HG03045 (cell line): Measurements from ENCODE around the gene AFF4.
"Not testable (repeated sequence)": the region's sequence is repeated elsewhere in the genome, so short reads cannot be mapped to it uniquely, and the experiment has no call there.

Source experiments
- ATAC-seq: cut with Tn5 transposase; IDR thresholded peaks from one replicate; pipeline ENCODE4 v1.9.1; 2021; ENCODE audit warnings: mild to moderate bottlenecking, moderate library complexity; ENCODE audit not compliant: unreplicated experiment

Gene AFF4

DNA sequence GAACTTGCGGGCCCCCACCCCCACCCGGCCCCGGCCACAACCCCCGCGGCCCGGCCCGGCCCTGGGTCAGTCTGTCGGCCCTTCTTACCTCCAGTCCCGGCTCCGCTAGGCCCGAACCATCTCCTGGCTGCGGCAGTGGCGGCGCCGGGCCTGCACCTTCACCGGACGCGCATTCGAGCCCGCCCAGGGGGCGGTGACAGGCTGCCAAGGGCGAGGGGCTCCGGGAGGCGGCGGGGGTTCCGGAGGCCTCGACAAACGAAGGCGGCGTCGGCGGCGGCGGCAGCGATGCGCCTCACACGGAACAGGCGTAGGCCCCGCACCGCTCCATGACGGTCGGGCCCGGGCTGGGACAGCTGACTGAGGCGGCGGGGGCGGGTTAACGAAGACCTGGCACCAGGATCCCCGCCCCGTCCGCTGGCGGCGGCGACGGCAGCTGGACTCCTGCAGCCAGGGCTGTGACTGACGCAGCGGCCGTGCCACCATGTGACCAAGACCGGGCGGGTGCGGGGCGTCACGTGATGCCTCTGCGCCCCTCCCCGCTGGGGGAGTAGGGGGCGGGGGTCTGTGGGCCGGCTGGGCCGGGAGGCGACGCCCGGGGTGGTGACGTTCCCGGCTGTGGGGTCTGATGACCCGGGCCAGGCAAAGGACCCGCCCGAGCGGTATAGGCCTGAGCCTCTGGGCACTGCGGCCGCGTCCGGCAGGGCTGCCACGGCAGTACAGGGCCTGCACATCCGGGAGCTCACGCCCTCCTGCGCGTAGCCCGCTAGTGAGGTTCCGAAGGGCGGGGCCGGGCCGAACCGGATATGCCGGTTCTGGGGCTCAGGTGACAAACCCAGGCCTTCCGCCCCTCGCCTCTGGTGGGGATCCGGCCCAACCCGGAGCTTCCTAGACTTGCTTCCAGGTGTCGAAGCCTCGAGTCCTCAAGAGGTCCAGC lies at the start of gene AFF4:
AFF4 (minus strand) TSS at position 464 of the 934 bp plus-strand sequence. CDS start 26,445 bp downstream, outside the sequence.
- peak; percentile 95 for ATAC-seq

GRCh38 chr5:133008455-133008854 lies 45.0 kb upstream of the AFF4 start:
- ATAC-seq = not testable (repeated sequence)

DNA sequence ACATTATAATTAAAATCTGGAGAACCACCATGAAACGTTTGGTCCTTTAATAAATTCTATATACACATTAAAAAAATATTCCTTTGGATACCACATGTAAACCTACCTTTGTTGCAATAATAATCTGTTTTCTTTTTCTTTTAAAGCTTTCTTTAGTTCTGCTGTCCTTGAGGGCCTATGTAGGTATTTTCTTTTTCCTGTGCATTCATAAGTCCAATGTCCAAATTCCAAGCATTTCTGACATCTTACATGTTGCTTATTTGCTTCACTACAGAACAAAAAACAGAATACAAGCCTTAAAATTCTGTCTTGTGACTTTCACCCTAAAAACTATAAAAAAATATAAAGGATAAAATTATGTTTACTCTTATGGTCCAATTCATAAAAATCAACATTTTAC lies 43.2 kb upstream of the AFF4 start:
- no peak for ATAC-seq

DNA sequence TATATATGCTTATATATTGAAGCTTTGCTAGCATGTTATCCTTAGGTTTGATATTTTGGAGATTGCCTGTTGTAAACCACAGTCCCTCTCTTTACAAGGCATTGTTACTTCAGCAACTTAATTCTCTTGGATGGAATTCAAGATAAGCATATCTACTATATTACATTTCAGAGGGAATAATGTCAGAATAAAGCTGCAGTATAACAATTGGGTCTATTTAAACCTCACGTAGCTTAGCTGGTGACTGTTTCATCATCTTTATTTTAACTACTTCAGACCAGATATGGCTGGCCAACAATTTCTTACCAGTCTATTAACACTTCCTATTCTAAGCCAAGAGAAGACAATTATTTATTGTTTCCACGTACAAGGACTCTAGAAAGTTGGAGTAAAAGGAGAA lies 35.8 kb upstream of the AFF4 start:
- ATAC-seq = no peak

- ATAC-seq = no peak
Measured at GRCh38 chr5:132998556-132998955, 35.1 kb upstream of the AFF4 start.

DNA sequence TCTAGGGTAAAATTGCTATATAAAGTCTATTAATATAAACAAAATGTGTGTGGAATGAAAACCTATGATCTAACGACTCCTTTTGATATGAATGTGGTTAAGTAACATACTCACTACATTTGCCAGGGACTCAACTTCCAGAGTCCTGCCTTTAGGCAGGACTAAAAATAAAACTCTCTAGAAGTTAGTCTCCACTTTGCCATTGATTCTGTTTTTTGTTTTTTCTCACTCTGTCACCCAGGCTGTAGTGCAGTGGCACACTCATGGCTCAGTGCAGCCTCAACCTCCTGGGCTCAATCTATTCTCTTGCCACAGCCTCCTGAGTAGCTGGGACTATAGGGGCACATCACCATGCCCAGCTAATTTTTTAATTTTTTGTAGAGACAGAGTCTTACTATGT lies 32.9 kb upstream of the AFF4 start:
- no peak for ATAC-seq

DNA sequence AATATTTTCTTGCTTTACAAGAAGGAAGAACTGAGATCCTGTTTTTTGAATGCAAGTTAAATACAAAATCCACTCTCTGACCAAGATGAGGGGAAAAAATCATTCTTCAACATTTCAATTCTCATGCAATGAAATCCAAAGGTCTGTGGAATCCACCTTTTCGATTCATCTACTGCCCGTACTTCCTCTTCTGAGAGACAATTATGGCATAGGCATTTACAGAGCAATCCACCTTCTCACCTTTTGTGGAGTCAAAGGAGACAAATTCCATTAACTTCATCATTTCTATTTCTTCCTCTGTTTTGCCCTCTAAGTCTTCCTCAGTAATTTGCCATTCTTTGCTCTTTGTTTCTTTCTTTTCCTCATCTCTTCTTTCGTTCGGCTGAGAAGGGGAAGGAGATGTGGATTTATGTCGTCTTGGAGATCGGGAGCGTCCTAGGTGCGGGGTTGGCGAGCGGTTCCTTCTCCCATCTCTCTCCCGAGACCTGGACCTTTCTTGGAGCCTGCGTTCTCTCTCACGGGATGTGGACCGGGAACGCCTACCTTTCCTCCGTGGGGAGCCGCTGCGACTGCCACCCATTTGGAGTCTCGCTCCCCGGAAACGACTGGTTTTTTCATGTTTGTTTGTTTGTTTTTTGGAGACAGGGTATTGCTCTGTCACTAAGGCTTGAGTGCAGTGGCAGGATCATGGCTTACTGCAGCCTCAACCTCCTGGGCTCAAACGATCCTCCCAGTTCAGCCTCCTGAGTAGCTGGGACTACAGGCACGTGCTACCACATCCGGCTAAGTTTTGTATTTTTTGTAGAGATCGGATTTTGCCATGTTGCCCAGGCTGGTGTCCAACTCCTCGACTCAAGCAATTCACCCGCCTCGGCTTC lies 24.3 kb upstream of the AFF4 start:
- ATAC-seq = no peak

DNA sequence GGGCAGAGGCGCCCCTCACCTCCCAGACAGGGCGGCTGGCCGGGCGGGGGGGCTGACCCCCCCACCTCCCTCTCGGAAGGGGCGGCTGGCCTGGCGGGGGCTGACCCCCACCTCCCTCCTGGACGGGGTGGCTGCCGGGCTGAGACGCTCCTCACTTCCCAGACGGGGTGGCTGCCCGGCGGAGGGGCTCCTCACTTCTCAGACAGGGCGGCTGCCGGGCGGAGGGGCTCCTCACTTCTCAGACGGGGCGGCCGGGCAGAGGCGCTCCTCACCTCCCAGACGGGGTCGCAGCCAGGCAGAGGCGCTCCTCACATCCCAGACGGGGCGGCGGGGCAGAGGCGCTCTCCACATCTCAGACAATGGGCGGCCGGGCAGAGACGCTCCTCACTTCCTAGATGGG lies 19.5 kb upstream of the AFF4 start:
- ATAC-seq = not testable (repeated sequence)

GRCh38 chr5:132981288-132981687 lies 17.9 kb upstream of the AFF4 start:
- ATAC-seq = no peak

DNA sequence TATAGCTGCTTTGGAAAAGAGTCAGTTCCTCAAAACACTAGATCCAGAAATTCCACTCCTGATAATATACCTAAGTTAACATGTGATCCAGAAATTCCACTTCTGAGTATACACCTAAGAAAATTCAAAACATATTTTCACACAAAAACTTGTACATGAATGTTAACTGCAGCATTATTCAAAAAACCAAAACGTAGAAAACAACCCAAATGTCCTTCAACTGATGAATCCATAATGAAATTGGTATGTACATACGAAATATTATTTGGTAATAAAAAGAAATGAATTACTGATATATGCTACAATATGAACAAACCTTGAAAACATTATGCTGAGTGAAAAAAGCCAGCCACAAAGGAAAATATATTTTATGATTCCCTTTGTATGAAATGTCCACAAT lies 16.5 kb upstream of the AFF4 start:
- no peak for ATAC-seq

DNA sequence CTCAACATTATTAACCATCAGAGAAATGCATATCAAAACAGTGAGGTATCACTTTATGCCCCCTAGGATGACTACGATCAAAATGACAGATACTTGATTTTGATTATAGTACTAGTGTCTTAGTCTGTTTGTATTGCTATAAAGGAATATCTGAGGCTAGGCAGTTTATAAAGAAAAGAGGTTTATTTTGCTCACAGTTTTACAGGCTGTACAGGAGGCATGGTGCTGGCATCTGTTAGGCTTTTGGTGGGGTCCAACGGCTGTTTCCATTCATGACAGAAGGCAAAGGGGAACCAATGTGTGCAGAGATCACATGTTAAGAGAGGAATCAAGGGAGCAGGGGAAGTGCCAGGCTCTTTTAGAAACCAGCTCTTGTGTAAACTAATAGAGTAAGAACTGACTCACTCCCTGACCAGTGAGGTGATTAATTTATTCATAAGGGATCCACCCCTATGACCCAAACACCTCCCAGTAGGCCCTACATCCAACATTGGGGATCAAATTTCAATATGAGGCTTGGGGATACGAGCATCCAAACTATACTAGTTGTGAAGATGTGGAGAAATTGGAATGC lies 16.0 kb upstream of the AFF4 start:
- ATAC-seq = no peak

- no peak for ATAC-seq
Measured at GRCh38 chr5:132976852-132977251, 13.4 kb upstream of the AFF4 start.

DNA sequence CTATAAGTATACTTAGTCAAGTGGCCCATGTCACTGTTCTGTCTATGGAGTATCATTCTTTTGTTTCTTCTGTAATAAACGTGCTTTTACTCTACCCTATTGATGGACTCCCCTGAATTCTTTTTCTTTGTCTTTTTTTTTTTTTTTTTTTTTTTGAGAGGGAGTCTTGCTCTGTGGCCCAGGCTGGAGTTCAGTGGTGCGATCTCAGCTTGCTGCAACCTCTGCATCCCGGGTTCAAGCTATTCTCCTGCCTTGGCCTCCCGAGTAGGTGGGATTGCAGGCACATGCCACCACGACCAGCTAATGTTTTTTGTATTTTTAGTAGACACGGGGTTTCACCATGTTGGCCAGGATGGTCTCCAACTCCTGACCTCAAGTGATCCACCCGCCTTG lies 9.0 kb upstream of the AFF4 start:
- not testable (repeated sequence) for ATAC-seq

DNA sequence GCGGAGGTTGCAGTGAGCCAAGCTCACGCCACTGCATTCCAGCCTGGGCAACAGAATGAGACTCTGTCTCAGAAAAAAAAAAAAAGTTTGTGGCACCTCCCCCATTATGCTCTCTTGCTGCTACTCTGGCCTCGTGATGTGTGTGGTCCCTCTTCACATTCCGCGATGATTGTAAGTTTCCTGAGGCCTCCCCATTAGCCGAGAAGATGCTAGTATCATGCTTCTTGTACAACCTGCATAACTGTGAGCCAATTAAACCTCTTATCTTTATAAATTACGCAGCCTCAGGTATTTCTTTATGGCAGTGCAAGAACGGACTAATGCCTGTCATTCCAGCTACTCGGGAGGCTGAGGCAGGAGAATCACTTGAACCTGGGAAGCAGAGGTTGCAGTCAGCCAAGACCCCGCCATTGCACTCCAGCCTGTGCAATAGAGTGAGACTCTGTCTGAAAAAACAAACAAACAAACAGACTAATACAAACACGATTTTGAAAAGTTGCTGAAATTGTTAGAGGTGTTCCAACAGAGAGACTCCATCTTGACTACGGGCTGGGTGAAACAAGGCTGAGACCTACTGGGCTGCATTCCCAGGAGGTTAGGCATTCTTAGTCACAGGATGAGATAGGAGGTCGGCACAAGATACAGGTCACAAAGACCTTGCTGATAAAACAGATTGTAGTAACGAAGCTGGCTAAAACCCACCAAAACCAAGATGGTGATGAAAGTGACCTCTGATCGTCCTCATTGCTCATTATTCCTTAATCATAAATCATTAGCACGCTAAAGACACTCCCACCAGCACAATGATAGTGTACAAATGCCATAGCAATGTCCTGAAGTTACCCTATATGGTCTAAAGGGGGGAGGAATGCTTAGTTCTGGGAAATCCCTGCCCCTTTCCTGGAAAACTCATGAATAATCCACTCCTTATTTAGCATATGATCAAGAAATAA lies 8.3 kb upstream of the AFF4 start:
- ATAC-seq = no peak

- no peak for ATAC-seq
Measured at GRCh38 chr5:132965120-132965519, 1.7 kb upstream of the AFF4 start.

DNA sequence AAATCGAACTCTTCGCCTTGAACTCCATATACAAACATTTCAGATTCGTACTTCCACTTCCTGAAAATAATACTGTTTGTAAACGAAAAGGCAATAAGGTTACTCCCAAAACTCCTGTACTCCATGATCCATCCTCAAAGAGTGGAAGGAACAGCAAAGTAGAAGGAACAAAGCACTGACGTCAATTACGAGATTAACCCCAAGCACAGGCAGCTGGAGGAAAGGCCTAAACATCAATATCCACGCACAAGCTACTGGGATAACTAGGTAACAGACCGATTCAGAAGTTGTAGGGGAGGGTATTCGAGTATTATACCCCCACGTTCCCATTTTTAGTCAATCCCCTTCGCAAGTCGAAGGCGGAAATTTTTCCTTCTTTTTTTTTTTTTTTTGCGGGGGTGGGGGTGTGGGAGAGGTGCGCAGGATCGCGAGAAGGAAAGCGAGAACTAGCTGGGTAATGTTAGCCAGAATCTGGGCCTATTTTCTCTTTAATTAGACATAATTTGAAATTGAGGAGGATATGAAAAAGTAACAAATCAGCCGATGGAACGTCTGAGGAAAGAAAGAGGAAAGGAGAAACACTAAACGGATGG lies 909 bp downstream of the AFF4 start:
- ATAC-seq = no peak

GRCh38 chr5:132961887-132962286 lies 1.5 kb downstream of the AFF4 start:
- ATAC-seq = no peak

DNA sequence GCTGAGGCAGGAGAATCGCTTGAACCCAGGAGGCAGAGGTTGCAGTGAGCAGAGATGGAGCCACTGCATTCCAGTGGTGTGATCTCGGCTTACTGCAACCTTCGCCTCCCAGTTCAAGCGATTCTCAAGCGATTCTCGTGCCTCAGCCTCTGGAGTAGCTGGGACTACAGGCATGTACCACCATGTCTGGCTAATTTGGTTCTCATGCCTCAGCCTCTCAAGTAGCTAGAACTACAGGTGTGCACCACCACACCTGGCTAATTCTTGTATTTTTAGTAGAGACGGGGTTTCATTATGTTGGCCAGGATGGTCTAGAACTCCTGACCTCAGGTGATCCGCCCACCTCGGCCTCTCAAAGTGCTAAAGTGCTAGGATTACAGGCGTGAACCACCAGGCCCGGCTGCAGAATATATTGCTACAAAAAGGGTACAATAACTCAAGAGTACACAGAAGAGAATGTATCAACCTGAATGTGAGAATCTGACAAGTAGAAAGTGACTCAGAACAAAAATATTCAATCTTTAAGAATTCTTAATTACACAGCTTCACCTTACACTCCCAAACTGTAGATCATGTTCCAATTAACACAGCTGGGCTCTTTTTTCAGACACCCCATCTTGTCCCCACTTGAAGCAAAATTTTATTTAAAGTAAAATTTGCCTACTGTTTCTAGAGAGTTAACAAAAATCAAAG lies 2.2 kb downstream of the AFF4 start:
- ATAC-seq = not testable (repeated sequence)

DNA sequence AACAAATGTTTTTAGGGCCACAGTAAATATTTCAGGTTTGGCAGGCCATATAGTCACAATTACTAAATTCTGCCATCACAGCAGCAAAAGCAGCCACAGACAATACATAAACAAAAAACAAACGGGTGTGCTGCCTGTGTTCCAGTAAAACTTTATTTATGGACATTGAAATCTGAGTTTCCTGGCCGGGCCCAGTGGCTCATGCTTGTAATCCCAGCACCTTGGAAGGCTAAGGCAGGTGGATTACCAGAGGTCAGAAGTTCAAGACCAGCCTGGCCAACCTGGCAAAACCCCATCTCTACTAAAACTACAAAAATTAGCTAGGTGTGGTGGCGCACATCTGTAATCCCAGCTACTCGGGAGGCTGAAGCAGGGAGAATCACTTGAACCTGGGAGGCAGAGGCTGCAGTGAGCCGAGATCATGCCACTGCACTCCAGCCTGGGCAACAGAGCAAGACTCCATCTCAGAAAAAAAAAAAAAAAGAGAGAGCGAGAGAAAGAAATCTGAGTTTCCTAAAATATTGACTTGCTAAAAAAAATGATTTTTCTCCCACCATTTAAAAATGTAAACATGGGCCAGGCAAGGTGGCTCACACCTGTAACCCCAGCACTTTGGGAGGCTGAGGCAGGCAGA lies 7.2 kb downstream of the AFF4 start:
- ATAC-seq = not testable (repeated sequence)
